A549 (cell line): ENCODE measurements around the gene NUDCD3. TPM values are rescaled to one million over a fixed set of nuclear protein-coding genes. Genes with fewer than 3 reads are reported as not detected.

Experiments used
- ATAC-seq, 2 experiments: fragments of 200-7000 bp in 1 of 2; fragments of >200 bp in 1 of 2; cut with Nextera tagmentation in 1 of 2; cut with Tn5 transposase in 1 of 2; 3 replicates each; pipeline versions ENCODE4 v1.8.0 to v1.9.1; 2018 to 2020; ENCODE audit warnings: mild to moderate bottlenecking in 1 of 2, moderate library complexity in 1 of 2
- CTCF ChIA-PET: fragments of 300-600 bp; sonication (Branson Sonifier 250); formaldehyde crosslinking; extraction: SDS; loops from one replicate; lab custom pipeline; 2021; ENCODE audit warnings: antibody characterized with exemption, inconsistent platforms; lab: Yijun Ruan, JAX
- POLR2A ChIA-PET: fragments of 350-600 bp; formaldehyde crosslinking; extraction: SDS; loops from one replicate; lab custom pipeline; 2021; ENCODE audit warnings: antibody characterized with exemption, inconsistent platforms; lab: Yijun Ruan, JAX
- DNase-seq, 2 experiments: peaks; one replicate each; pipeline versions ENCODE4 v3.0.0 to v3.0.0-alpha.2; 2011 to 2016; ENCODE audit warnings: low read depth in 1 of 2, low spot score in 1 of 2
- FAIRE-seq: peaks from 2 replicates; lab custom pipeline; 2011; peaks lifted over from hg19 to GRCh38; lab: Jason Lieb, UNC
- H3K27ac ChIP-seq, 2 experiments: fragments of >200 bp; sonication (Bioruptor Twin); formaldehyde crosslinking; 3 replicates each; pipeline ENCODE4 v1.5.1; 2016 to 2017
- H3K4me1 ChIP-seq: fragments of >200 bp; sonication (Bioruptor Twin); formaldehyde crosslinking; 3 replicates; pipeline ENCODE4 v1.6.1; 2016
- H3K4me2 ChIP-seq: fragments of >200 bp; sonication (Bioruptor Twin); formaldehyde crosslinking; 3 replicates; pipeline ENCODE4 v1.6.1; 2016
- H3K4me3 ChIP-seq: fragments of >200 bp; sonication (Bioruptor Twin); formaldehyde crosslinking; 3 replicates; pipeline ENCODE4 v1.5.1; 2016
- H3K9me3 ChIP-seq: fragments of >200 bp; sonication (Bioruptor Twin); formaldehyde crosslinking; 3 replicates; pipeline ENCODE4 v1.6.1; 2016
- CBX2 ChIP-seq: fragments of 200-600 bp; sonication (generic); IDR thresholded peaks from 2 replicates; pipeline ENCODE4 v1.6.1; 2016; ENCODE audit warnings: low read depth, mild to moderate bottlenecking, borderline replicate concordance
- CEBPB ChIP-seq, 2 experiments: fragments of >200 bp in 1 of 2; sonication (Bioruptor Twin) in 1 of 2; formaldehyde crosslinking in 1 of 2; IDR thresholded peaks; 2 replicates each; pipeline ENCODE4 v1.6.1; 2012 to 2016
- CTCF ChIP-seq: fragments of >200 bp; sonication (Bioruptor Twin); formaldehyde crosslinking; IDR thresholded peaks from 3 replicates; pipeline ENCODE4 v1.5.1; 2016
- E2F6 ChIP-seq: IDR thresholded peaks from 2 replicates; pipeline ENCODE4 v1.6.1; 2012; ENCODE audit warnings: low read depth, borderline replicate concordance
- ESRRA ChIP-seq: fragments of 150-350 bp; IDR thresholded peaks from 2 replicates; pipeline ENCODE4 v1.6.1; 2014; ENCODE audit warnings: mild to moderate bottlenecking, low read length, borderline replicate concordance
- FOSL2 ChIP-seq, 2 experiments: fragments of 450-650 bp in 1 of 2; fragments of >200 bp in 1 of 2; sonication (Bioruptor Twin) in 1 of 2; formaldehyde crosslinking; IDR thresholded peaks; 2 replicates each; pipeline versions ENCODE4 v1.5.0 to v1.6.1; 2016 to 2020; ENCODE audit warnings: mild to moderate bottlenecking in 1 of 2, moderate library complexity in 1 of 2
- HES2 ChIP-seq: fragments of >200 bp; sonication (Bioruptor Twin); formaldehyde crosslinking; IDR thresholded peaks from 2 replicates; pipeline ENCODE4 v1.6.1; 2016
- HOXA7 ChIP-seq: fragments of 250-450 bp; sonication (Bioruptor Pico); IDR thresholded peaks from 2 replicates; pipeline ENCODE4 v1.5.0; 2020; ENCODE audit warnings: mild to moderate bottlenecking, moderate library complexity
- HOXB13 ChIP-seq: fragments of 250-450 bp; sonication (Bioruptor Pico); IDR thresholded peaks from 2 replicates; pipeline ENCODE4 v1.5.0; 2020; ENCODE audit warnings: low read depth, mild to moderate bottlenecking, moderate library complexity
- MAX ChIP-seq: IDR thresholded peaks from 2 replicates; pipeline ENCODE4 v1.6.1; 2012
- MYC ChIP-seq: IDR thresholded peaks from 2 replicates; pipeline ENCODE4 v1.6.1; 2012; ENCODE audit warnings: mild to moderate bottlenecking, inconsistent platforms, low read length, improper control_type of control experiment, borderline replicate concordance
- NFE2L2 ChIP-seq: fragments of 150-350 bp; conservative IDR thresholded peaks from 2 replicates; pipeline ENCODE4 v1.6.1; 2014; ENCODE audit warnings: low read length
- NPAS2 ChIP-seq: fragments of 250-450 bp; sonication (Bioruptor Pico); IDR thresholded peaks from 2 replicates; pipeline ENCODE4 v1.8.0; 2022; ENCODE audit warnings: mild to moderate bottlenecking, moderate library complexity, borderline replicate concordance
- NR3C1 ChIP-seq: fragments of >200 bp; sonication (Bioruptor Twin); formaldehyde crosslinking; IDR thresholded peaks from 3 replicates; pipeline ENCODE4 v1.6.1; 2017
- PHF8 ChIP-seq: fragments of 200-600 bp; sonication (generic); IDR thresholded peaks from 2 replicates; pipeline ENCODE4 v1.6.1; 2016; ENCODE audit warnings: low read depth, mild to moderate bottlenecking, antibody characterized with exemption, moderate library complexity, borderline replicate concordance
- RARB ChIP-seq: fragments of 250-450 bp; sonication (Bioruptor Pico); IDR thresholded peaks from 2 replicates; pipeline ENCODE4 v1.8.0; 2021; ENCODE audit warnings: mild to moderate bottlenecking, moderate library complexity
- RCOR1 ChIP-seq: fragments of 150-350 bp; IDR thresholded peaks from 2 replicates; pipeline ENCODE4 v1.6.1; 2014; ENCODE audit warnings: antibody characterized with exemption, low read length, low read depth
- RNF2 ChIP-seq: fragments of 200-600 bp; sonication (generic); IDR thresholded peaks from 2 replicates; pipeline ENCODE4 v1.6.1; 2016; ENCODE audit warnings: low read depth, mild to moderate bottlenecking, antibody characterized with exemption, moderate library complexity, borderline replicate concordance
- USF2 ChIP-seq: fragments of 450-650 bp; IDR thresholded peaks from 2 replicates; pipeline ENCODE4 v1.6.1; 2014; ENCODE audit warnings: antibody characterized with exemption
- ZSCAN20 ChIP-seq: fragments of 250-450 bp; sonication (Bioruptor Pico); IDR thresholded peaks from 2 replicates; pipeline ENCODE4 v1.8.0; 2022; ENCODE audit warnings: mild to moderate bottlenecking, moderate library complexity
- WGBS: methylation state at CpG from one replicate; pipeline ENCODE4 v1.1.6; 2017; ENCODE audit errors: missing lambda C conversion rate; 5-methylcytosine and 5-hydroxymethylcytosine counted together
- polyA plus RNA-seq, 4 experiments: library from polyadenylated mRNA; depleted of rRNA in 3 of 4; stranded (reverse); fragments of >200 nt; fragmentation: RNase III in 1 of 4; extraction: RNeasy Plus Mini Kit Qiagen cat#74134 plus additional on column Dnase treatment in 1 of 4; gene quantifications; 2 replicates in 3 of 4; 3 replicates in 1 of 4; pipeline ENCODE4 v1.2.3, GENCODE V29; 2011 to 2017

The NUDCD3 gene
- polyA plus RNA-seq, 2 of the 4 experiments (the other 2 are of a cell fraction), result 44.3 to 66.3 TPM

GRCh38 chr7:44368455-44368854, 122.0 kb downstream of the NUDCD3 start:
- peaks cover 21% of the 10 kb centered on the region for H3K4me1 ChIP-seq
- ChIA-PET POLR2A (no interaction called here), CTCF (interaction anchor here (1.0 to 1.3 kb wide), 3 partner anchors 41 to 109 kb away, joined by 3 read pairs; no protein-coding TSS in a partner anchor)
- 0 out of 3 replicates have a peak overlapping the region, but pooled peaks have one; percentile 21 for H3K4me2 ChIP-seq
- FAIRE-seq (no peak), DNase-seq (no peak), ATAC-seq (no peak)
- 0 out of 3 replicates have a peak, but pooled peaks cover 4% of the 10 kb centered on the region for H3K9me3 ChIP-seq
- H3K4me3 ChIP-seq, result no peak overlapping the region
- H3K27ac ChIP-seq, result 0 out of 6 replicates have a peak overlapping the region, but pooled peaks of 1 of the 2 experiments have one; percentile 31
- no peak for TF ChIP-seq RCOR1
- no peak for TF ChIP-seq HES2
- no peak for TF ChIP-seq RARB (CRISPR knock-in tag)
- TF ChIP-seq NPAS2 (CRISPR knock-in tag), result no peak
- no peak for TF ChIP-seq NFE2L2
- TF ChIP-seq HOXB13 (CRISPR knock-in tag), result no peak
- no peak for TF ChIP-seq ESRRA
- TF ChIP-seq PHF8, result no peak
- TF ChIP-seq CTCF, result no peak
- no peak for TF ChIP-seq E2F6
- TF ChIP-seq HOXA7, result no peak
- no peak for TF ChIP-seq CBX2
- no peak for TF ChIP-seq USF2
- TF ChIP-seq NR3C1, result no peak
- no peak for TF ChIP-seq CEBPB (IDR thresholded peaks at IDR 0.05)
- no peak for TF ChIP-seq MYC
- no peak for TF ChIP-seq ZSCAN20
- TF ChIP-seq FOSL2 (IDR thresholded peaks at IDR 0.05), result no peak
- TF ChIP-seq FOSL2 (CRISPR knock-in tag; IDR thresholded peaks at IDR 0.05), result no peak
- no peak for TF ChIP-seq MAX

GRCh38 chr7:44367475-44368043, 122.9 kb downstream of the NUDCD3 start:
- DNase-seq (no peak), FAIRE-seq (no peak), ATAC-seq (peak in 1 of 2 experiments; percentile 42; a peak in 2 of 6 replicates)
- no peak overlapping the region for H3K4me3 ChIP-seq
- no peak for TF ChIP-seq PHF8
- TF ChIP-seq CTCF, result no peak
- TF ChIP-seq RNF2, result no peak
- no peak for TF ChIP-seq USF2
- TF ChIP-seq, all 56 proteins: peak for 0
- ChIA-PET CTCF (interaction anchor here (1.1 to 1.3 kb wide), 3 partner anchors 10 to 48 kb away, joined by 3 read pairs; no protein-coding TSS in a partner anchor), POLR2A (no interaction called here)
- Histone ChIP-seq H3K4me1 (peaks cover 12% of the 10 kb centered on the region), H3K4me2 (no peak overlapping the region), H3K27ac (no peak overlapping the region), H3K9me3 (0 out of 3 replicates have a peak, but pooled peaks cover 4% of the 10 kb centered on the region)
- WGBS, result 53% methylated on average over 5 of the region's 5 CpGs
